DMS 273 (cell line): ENCODE results near the gene TAAR1.
"Not testable (repeated sequence)": the region's sequence is repeated elsewhere in the genome, so short reads cannot be mapped to it uniquely, and the experiment has no call there.

ENCODE experiments used
- DNase-seq: peaks from one replicate; lab custom pipeline; 2025; ENCODE audit not compliant: unreplicated experiment; lab: John Stamatoyannopoulos, UW

Gene TAAR1, protein sequence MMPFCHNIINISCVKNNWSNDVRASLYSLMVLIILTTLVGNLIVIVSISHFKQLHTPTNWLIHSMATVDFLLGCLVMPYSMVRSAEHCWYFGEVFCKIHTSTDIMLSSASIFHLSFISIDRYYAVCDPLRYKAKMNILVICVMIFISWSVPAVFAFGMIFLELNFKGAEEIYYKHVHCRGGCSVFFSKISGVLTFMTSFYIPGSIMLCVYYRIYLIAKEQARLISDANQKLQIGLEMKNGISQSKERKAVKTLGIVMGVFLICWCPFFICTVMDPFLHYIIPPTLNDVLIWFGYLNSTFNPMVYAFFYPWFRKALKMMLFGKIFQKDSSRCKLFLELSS

DNA sequence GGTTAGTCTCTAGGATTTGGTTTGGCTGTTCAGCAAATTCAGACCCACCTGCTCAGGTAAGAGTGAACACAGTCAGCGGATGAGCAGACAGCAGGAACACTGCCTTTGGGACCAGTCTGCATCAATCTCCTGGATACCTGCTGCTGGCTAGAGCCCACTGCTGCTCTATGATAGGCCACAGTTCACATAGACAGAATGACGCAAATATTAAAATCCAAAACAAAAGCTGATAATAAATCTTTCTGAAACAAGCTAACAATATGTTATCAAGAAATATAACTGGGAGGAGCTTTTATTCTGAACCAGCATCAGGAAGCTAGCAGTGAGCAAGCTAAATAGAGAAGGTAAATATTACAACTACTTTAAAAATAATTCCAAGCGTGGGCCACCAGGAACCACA, at the start of gene TAAR1:
TSS of gene TAAR1 (minus strand) at position 101 of the 400 bp plus-strand sequence. CDS start 13,179 bp downstream, outside the sequence.
- no peak for DNase-seq

DNA sequence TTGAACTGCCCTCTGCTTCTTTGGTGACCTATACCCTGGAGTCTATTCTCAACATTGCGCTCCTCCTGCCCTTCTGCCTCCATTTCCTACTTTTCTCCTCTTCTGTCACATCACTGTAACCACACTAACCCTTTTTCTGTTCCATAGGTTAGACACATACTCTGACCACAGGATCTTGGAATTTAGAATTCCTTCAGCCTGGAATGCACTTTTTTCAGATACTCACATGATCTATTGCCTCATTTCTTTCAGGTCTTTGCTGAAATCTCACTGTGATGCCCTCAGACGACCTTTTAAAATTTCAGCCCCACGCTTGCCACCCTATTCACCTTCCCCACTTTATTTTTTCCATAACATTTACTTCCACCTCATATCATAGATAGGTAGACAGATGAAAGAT, 49.8 kb upstream of the TAAR1 start:
- no peak for DNase-seq

DNA sequence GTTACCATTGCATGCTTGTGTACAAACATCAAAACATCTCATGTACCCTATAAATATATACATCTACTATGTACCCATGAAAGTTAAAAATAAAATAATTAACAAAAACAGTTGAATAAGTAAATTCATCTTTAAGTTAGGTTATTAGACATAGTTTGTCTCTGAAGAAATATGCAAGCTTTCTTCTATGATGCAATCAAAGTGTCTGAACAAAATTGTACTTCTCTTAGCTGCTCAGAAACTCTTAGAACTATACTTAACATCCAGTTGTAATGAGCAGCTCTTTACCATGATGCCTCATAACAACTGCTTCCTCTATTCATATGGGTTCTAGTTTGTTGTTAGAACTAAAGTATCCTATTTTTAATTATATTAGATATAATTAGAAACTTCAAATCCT, 49.0 kb upstream of the TAAR1 start:
- no peak for DNase-seq

DNA sequence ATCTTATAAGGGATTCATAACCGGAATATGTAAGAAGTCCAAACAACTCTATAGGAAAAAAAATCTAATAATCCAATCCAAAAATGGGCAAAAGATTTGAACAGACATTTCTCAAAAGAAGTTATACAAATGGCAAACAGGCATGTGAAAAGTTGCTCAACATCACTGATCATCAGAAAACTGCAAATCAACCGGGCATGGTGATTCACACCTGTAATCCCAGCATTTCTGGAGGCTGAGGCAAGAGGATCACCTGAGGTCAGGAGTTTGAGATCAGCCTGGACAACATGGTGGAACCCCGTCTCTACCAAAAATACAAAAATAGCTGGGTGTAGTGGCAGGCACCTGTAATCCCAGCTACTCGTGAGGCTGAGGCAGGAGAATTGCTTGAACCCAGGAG, 47.8 kb upstream of the TAAR1 start:
- DNase-seq, result not testable (repeated sequence)

DNA sequence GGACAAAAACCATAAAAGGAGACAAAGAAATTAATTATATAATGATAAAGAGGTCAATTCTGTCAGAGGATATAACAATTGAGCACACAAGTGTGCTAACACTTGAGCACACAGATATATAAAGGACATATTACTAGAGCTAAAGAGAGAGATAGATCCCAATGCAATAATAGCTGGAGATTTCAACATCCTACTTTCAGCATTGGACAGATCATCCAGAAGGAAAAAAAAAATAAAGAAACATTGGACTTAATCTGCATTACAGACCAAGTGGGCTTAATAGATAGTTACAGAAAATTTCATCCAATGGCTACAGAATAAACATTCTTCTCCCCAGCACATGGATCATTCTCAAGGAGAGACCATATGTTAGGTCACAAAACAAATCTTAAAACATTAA, 45.0 kb upstream of the TAAR1 start:
- DNase-seq, result no peak

DNA sequence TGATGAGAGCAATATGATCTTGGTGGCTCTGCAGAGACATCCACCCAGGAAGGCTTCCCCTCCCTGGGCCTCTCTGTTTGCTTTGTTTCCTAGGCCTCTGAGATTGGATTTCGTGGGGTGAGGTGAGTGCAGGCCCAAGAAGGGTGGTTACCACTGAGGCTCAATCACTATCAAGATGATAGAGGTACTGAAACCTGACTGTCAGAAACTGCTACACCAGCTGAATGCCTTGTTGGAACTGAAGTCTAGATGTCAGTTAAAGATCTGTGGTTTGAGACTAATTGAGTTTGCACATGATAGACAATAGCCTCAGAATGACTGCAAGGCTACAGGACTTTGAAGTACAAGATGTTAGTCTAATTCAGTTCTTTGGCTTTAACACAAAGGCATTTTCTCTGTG, 39.6 kb upstream of the TAAR1 start:
- DNase-seq, result no peak

DNA sequence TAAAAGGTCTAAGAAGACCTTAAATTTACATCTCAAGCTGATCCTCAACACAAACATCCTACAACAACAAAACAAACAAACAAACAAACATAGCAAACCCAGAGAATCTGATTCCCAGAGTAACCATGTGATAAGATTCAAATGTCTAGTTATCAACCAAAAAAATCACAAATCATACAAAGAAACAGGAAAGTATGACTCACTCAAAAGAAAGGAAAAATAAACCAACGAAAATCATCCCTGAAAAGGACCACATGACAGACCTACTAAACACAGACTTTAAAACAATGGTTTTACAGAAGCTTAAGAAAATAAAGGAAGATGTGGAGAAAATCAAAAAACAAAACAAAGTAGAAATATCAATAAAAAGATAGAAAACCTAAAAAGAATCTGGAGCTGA, 36.8 kb upstream of the TAAR1 start:
- no peak for DNase-seq

DNA sequence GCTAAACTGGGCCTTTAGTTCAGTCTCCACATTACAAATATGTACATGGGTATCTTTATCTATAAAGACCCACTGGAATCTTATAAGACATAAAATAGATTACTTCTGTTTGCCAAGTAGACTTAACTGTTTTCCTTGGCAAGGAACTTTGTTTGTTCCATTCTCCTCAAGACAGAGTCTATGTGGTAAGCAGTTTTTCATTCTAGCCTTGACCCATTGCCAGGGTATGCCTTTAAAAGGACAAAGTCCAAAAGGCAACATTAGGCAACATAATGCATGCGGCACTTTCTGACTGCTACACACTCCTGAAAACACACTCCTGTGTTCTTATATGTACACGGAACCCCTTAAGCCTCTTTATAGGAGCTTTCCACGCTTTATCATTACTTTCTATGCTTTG, 34.5 kb upstream of the TAAR1 start:
- no peak for DNase-seq

DNA sequence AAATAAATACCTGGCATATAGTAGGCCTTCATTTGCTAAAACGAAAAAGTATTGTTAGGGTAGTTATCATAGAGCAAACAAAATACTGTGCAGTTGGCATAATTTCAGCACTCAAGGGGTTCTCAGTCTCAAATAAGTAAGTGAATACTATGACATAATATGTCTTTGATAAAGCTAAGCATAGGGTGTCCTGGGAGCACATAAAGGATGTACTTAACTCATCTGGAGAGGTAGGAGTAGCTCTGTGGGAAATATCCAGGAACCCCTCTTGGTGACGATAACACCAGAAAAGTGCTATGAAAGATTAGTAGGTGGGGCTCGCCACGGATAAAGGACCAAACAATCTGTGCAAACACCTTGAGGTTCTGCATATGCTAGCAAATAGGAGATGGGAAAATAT, 31.7 kb upstream of the TAAR1 start:
- DNase-seq, result no peak

DNA sequence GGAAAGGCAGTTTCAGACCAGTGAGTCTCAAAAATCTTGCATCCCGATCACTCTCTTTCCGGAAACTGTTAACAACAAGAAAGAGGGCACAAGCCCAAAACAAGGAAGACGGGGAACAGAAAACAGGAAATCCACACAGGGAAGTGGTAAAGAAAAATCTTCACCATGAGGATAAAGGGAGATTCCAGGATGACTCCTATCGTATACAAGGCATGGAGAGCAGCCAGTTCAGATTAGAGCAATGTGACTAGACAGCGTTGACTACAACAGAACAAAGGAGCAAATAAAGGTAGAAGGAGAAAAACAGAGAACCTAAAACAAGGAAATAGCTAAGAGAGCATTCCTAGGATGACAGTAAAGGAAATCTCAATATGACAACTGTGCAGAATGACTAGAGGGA, 28.3 kb upstream of the TAAR1 start:
- no peak for DNase-seq

DNA sequence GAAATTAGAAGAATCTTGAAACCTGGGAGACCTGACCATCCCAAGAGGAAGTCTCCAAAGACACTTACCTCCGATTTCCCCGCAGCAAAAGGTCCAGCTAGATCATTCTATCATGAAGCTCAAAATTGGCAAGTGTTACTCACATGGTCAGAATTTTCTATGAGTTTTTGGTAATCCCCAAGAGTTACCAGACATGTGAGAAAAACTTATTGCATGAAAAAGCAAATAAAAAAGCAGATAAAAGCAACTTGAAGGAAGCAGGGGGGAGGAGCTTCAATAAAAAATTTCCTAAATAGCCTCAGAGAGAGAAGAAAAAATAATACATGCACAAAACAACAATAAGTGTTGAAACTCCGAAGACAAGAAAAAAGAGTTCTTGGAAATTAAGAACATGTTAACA, 27.5 kb upstream of the TAAR1 start:
- no peak for DNase-seq

DNA sequence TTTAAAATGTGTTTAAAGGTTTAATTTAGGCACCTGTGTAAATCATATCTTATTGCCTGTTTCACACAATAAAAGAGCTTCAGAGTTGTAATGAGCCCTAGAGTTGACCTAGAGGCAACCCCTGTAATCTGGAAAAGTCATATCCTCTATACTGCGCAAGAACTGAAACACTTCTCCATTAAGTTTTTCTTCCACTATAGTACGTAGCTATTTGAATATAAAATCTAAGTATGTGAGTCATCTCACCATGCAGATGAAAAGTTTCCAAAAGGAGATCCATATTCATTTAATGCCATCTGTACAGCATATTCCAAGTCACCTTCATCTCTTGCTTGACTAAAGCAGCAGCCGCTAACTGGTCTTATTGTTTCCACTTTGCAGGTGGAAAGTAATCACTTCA, 26.0 kb upstream of the TAAR1 start:
- no peak for DNase-seq

DNA sequence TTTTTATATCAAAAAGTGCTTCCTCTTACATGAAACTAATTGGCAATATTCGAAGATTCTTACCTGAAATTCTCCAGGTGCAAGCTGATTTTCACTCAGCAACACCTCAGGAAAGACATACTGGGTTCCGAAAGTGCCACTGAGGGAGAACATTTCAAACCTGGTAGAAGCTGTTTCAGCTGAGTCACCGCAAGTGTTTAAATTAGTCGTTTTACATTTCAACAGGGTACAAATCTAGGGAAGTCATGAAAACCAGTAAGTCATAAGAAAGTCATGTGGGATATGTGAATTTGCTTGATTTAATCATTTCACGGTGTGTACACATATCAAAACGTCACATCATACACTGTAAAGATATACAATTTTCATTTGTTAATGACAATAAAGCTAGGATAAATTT, 25.3 kb upstream of the TAAR1 start:
- no peak for DNase-seq

DNA sequence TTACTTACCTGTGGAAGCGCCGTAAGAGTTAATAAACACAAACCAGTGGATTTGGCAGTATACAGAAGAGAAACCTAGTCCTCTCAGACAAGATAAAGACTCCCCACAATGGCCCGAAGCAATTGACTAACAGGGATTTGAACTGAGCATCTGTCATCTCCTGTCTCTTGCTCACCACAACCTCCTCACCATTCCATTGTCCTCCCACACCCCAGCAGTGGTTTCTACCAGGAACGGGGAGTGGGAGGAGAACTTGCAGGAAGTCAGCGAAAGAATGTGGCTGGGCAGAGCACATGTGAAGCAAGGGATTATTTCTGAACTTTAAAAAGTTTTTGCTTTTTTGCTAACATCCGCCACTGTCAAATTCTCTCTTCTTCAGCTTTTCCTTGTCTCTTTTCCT, 24.6 kb upstream of the TAAR1 start:
- no peak for DNase-seq

DNA sequence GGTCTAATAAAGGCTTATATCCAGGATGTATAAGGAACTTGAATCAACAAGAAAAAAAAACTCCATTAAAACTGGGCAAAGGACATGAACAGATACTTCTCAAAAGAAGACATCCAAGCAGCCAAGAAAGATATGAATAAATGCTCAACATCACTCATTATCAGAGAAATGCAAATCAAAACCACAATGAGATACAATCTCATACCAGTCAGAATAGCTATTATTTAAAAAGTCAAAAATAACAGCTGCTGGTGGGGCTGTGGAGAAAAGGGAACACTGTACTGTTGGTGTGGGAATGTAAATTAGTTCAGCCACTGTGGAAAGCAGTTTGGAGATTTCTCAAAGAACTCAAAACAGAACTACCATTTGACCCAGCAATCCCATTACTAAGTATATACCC, 20.1 kb upstream of the TAAR1 start:
- DNase-seq, result not testable (repeated sequence)

DNA sequence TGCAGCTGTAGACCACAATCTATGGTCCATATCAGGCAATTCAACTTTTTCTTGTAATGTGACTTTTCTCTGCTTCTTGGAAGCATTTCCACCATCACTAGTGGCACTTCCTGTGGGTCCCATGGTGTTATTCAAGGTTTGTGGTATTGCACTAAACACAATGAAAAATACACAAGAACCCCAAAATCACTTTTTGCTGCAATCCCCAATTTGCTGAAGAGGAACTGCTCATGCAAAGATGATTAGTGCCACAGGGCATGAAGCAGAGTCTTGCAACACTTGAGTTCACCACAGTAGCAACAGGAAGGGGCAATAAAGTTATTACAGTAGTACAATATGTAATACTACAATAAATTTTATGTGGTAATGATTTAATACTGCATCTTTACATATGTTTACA, 16.8 kb upstream of the TAAR1 start:
- no peak for DNase-seq

DNA sequence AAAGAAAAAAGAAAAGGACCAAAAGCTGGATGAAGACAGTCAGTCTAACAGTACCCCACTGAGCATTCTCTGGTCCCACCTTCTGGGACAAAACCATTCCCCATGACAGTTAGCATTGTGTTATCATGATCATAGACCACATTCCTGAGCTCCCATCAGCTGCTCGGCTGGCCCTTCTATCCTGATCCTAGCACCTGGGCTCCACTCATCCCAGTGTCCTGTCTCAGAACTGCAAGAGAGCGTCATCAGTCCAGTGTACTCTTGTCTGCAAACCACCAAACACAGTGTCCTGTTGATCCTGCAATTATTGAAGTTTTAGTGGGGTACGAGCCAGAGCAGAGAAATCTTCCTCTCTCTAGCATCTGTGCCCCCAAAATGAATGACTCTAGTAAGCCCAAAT, 16.0 kb upstream of the TAAR1 start:
- DNase-seq, result no peak

DNA sequence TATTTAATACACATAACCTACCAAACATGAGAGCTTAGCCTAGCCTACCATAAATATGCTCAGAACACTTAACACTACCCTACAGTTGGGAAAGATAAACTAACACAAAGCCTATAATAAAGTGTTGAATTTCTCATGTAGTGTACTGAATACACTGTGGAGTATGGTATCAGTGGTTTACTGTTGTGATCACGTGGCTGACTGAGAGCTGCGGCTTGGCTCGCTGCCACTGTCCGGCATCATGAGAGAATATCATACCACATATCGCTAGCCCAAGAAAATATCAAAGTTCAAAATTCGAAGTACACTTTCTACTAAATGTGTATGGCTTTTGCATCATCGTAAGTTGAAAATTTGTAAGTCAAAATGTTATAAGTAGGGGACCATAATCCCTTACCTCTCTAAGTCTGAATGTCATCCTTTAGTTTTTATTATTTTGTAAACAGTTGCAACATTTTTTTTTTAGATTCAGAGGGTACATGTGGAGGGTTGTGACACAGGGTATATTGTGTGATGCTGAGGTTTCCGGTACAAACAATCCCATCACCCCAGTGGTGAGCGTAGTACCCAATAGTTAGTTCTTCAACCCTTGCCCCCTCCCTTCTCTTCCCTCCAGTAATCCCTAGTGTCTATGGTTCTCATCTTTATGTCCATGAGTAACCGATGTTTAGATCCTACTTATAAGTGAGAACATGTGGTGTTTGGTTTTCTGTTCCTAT, 14.6 kb upstream of the TAAR1 start:
- DNase-seq, result no peak

DNA sequence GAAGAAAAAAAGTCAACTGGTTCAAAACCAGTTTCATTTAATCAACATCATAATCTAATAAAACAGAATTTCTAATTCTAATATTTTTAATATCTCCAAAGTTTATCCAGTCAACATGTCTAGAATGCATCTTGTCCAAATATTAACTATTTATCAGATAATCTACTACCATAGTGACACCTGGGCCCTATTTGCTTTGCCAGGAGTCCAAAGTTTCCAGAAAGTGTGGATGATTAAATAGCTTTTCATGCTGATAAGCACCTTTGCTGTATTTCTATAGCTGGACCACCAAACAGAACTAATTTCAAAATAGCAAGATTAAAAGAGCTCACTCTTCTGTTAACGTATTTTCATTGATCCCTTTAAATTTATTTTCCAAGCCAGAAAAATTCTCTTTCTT, 12.3 kb upstream of the TAAR1 start:
- no peak for DNase-seq

DNA sequence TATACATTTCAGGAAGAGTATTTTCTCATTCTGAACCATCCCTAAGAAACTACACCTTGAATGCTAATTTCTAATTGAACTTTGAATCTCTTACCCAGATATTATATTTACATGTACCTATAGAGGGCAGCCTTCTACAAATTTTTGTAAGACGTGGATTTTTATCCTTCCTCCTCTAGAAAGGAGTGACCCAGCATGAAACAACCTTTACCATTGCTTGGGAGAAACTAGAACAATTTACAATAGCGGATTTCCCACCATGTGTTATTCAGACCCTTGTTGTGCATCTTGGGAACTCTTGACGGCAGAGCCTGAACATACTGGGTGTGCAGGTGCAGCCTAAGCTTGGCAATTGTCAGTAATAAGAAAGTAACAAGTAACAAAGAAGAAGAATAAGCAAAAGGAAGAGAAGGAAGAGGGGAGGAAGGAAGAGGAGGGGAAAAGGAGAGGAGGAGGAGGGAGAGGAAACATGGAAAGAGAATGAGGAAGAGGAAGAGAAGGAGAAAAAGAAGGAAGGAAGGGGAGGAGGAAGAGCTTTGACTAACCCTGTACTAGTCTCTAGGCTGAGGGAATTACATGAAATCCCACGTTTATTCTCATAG, 10.8 kb upstream of the TAAR1 start:
- peak; percentile 59 for DNase-seq

DNA sequence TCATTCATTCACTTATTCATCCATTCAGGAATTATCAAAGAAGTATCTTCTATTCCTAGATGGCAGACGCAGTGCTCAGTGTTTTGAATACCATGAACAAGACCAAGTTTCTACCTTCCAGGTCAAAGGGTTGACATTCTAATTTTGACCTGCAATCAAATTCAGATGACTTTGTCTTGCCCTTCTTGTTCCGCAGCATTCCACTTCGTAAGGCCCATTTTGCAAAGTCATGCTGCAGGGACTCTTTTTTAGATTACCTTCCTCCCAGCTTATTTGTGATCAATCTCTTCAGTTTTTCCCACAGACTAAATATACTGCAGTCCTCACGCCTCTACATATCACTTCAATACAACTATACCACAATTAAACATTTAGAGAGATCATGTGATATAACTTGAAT, 7.1 kb upstream of the TAAR1 start:
- no peak for DNase-seq

DNA sequence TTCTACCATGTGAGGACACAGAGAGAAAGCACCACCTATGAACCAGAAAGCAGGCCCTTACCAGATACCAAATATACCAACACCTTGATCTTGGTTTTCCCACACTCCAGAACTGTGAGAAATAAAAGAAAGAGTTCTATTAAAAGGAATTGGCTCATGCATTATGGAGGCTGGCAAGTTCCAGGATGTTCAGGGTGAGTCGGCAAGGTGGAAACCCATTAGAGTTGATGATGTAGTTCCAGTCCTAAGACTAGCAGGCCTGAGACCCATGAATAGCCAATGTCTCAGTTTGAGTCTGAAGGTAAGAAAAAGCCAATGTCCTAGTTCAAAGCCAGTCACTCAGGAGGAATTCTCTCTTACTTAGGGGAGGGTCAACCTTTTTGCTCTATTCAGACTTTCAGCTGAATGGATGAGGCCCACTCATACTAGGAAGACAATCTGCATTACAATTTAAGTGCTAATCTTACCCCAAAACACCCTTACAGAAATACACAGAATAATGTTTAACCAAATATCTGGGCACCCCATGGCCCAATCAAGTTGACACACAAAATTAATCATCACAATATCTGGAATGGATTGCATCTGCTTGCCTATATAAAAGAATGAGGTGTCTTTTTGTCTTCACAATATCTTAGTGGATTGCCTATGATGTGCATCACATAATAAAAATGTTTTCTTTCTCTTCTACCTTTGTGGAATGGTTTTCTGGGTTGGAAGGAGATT, 5.5 kb upstream of the TAAR1 start:
- DNase-seq, result no peak
